GM23248 (cell line): Measurements from ENCODE around the gene SLF2.

Experiments used
- EZH2 ChIP-seq: fragments of 200-600 bp; sonication (generic); IDR thresholded peaks from 2 replicates; pipeline ENCODE4 v1.6.1; 2018; ENCODE audit warnings: antibody characterized with exemption, mild to moderate bottlenecking; ENCODE audit not compliant: insufficient read depth, poor library complexity, severe bottlenecking
- EZH2phosphoT487 ChIP-seq: fragments of 200-600 bp; sonication (generic); IDR thresholded peaks from 2 replicates; pipeline ENCODE4 v1.6.1; 2018; ENCODE audit warnings: antibody characterized with exemption, moderate library complexity, mild to moderate bottlenecking, low read depth; ENCODE audit not compliant: insufficient read depth

DNA sequence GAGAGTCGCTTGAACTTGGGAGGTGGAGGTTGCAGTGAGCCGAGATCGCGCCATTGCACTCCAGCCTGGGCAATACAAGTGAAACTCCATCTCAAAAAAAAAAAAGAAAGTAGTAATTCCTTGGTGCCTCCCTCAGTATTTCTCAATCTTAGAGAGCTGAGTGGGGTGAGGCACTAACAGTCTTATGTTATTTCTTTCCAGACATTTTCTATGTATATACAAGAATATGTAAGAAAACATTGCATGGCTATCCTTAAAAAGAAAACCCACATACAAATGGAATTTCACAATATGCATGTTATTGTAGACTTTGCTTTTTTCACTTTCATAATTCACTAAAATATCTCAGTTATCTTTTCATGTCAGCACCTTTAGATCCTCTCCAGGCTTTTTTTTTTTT lies 13.6 kb upstream of the SLF2 start:
- TF ChIP-seq EZH2phosphoT487 (no peak), EZH2 (no peak)
